Measurements from ENCODE around the gene CNBD2.

GRCh38 chr20:35974256-35974655 is 5.9 kb downstream of the CNBD2 start:
- no peak for TF ChIP-seq CTCF (IDR thresholded peaks at IDR 0.05; ENCODE audit: poor library complexity, severe bottlenecking)
- TF ChIP-seq EZH2 (IDR thresholded peaks at IDR 0.05; ENCODE audit: borderline replicate concordance, insufficient read depth, low read length, poor library complexity, severe bottlenecking), result no peak
- TF ChIP-seq TAF1 (IDR thresholded peaks at IDR 0.05; ENCODE audit: low read depth), result no peak
- TF ChIP-seq EP300 (conservative IDR thresholded peaks at IDR 0.05; ENCODE audit: poor library complexity, severe bottlenecking), result no peak
- no peak for TF ChIP-seq MXI1 (conservative IDR thresholded peaks at IDR 0.05; ENCODE audit: poor library complexity, severe bottlenecking)
- no peak for TF ChIP-seq SMC3 (conservative IDR thresholded peaks at IDR 0.05; ENCODE audit: poor library complexity)
- TF ChIP-seq, protein P1, sequence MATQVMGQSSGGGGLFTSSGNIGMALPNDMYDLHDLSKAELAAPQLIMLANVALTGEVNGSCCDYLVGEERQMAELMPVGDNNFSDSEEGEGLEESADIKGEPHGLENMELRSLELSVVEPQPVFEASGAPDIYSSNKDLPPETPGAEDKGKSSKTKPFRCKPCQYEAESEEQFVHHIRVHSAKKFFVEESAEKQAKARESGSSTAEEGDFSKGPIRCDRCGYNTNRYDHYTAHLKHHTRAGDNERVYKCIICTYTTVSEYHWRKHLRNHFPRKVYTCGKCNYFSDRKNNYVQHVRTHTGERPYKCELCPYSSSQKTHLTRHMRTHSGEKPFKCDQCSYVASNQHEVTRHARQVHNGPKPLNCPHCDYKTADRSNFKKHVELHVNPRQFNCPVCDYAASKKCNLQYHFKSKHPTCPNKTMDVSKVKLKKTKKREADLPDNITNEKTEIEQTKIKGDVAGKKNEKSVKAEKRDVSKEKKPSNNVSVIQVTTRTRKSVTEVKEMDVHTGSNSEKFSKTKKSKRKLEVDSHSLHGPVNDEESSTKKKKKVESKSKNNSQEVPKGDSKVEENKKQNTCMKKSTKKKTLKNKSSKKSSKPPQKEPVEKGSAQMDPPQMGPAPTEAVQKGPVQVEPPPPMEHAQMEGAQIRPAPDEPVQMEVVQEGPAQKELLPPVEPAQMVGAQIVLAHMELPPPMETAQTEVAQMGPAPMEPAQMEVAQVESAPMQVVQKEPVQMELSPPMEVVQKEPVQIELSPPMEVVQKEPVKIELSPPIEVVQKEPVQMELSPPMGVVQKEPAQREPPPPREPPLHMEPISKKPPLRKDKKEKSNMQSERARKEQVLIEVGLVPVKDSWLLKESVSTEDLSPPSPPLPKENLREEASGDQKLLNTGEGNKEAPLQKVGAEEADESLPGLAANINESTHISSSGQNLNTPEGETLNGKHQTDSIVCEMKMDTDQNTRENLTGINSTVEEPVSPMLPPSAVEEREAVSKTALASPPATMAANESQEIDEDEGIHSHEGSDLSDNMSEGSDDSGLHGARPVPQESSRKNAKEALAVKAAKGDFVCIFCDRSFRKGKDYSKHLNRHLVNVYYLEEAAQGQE (IDR thresholded peaks at IDR 0.05; ENCODE audit: borderline replicate concordance), result no peak

Data from neural cell (in vitro differentiated cells).